SK-N-SH (cell line): ENCODE data around the gene SYDE1. TPM values are rescaled to one million over a fixed set of nuclear protein-coding genes. Genes with fewer than 3 reads are reported as not detected.

Experiments used
- CTCF ChIA-PET: fragments of 300-600, 350-600 bp; formaldehyde crosslinking; extraction: SDS; loops from one replicate; lab custom pipeline; 2021; lab: Yijun Ruan, JAX
- POLR2A ChIA-PET: fragments of 350-600 bp; sonication (Branson Sonifier 250); formaldehyde crosslinking; extraction: SDS; loops from one replicate; lab custom pipeline; 2020; ENCODE audit warnings: antibody characterized with exemption, inconsistent platforms; lab: Yijun Ruan, JAX
- DNase-seq: peaks from one replicate; pipeline ENCODE4 v3.0.0; 2012
- H2AFZ ChIP-seq: fragments of 200-600 bp; sonication (generic); 2 replicates; pipeline ENCODE4 v1.8.1; 2016; ENCODE audit warnings: antibody characterized with exemption, mild to moderate bottlenecking, low read depth
- H3F3A ChIP-seq: fragments of 200-600 bp; sonication (generic); replicated peaks from 2 replicates; pipeline ENCODE3; 2016; ENCODE audit warnings: antibody characterized with exemption, mild to moderate bottlenecking; ENCODE audit not compliant: insufficient read depth
- H3K27ac ChIP-seq, 2 experiments: fragments of 200-500 bp in 1 of 2; fragments of 200-600 bp in 1 of 2; sonication (Bioruptor generic) in 1 of 2; sonication (generic), shearing (Covaris generic) in 1 of 2; 2 replicates each; pipeline versions ENCODE4 v1.5.1 to v1.6.1; 2014 to 2016; ENCODE audit warnings: low read depth in 2 of 2, inconsistent platforms in 1 of 2, low read length in 1 of 2, mild to moderate bottlenecking in 1 of 2, mixed read lengths in 1 of 2
- H3K27me3 ChIP-seq: fragments of 200-600 bp; sonication (generic), shearing (Covaris generic); 2 replicates; pipeline ENCODE4 v1.6.1; 2016; ENCODE audit warnings: mixed run types; ENCODE audit not compliant: insufficient read depth
- H3K36me3 ChIP-seq, 2 experiments: fragments of 200-500 bp in 1 of 2; fragments of 200-600 bp in 1 of 2; sonication (Bioruptor generic) in 1 of 2; sonication (generic) in 1 of 2; replicated peaks in 1 of 2; 2 replicates each; pipeline versions ENCODE3 to v1.5.1; 2014 to 2016; ENCODE audit warnings: low read length in 1 of 2, mild to moderate bottlenecking in 1 of 2; ENCODE audit not compliant: insufficient read depth in 2 of 2, control insufficient read depth in 1 of 2
- H3K4me1 ChIP-seq, 2 experiments: fragments of 200-500 bp in 1 of 2; fragments of 200-600 bp in 1 of 2; sonication (Bioruptor generic) in 1 of 2; sonication (generic), shearing (Covaris generic) in 1 of 2; 2 replicates each; pipeline versions ENCODE4 v1.5.1 to v1.6.1; 2014 to 2016; ENCODE audit warnings: low read depth in 1 of 2, low read length in 1 of 2, mixed run types in 1 of 2; ENCODE audit not compliant: insufficient read depth in 2 of 2, control insufficient read depth in 1 of 2
- H3K4me2 ChIP-seq: fragments of 200-600 bp; sonication (generic), shearing (Covaris generic); 2 replicates; pipeline ENCODE4 v1.6.1; 2017; ENCODE audit warnings: mixed run types
- H3K4me3 ChIP-seq, 2 experiments: fragments of 200-500 bp in 1 of 2; fragments of 200-600 bp in 1 of 2; sonication (Bioruptor generic) in 1 of 2; sonication (generic), shearing (Covaris generic) in 1 of 2; 2 replicates each; pipeline versions ENCODE4 v1.5.1 to v1.8.1; 2014 to 2016; ENCODE audit warnings: low read depth in 2 of 2, inconsistent platforms in 1 of 2, low read length in 1 of 2, mild to moderate bottlenecking in 1 of 2, mixed read lengths in 1 of 2, moderate library complexity in 1 of 2
- H3K79me2 ChIP-seq: fragments of 200-600 bp; sonication (generic); 2 replicates; pipeline ENCODE4 v1.8.1; 2017; ENCODE audit warnings: mild to moderate bottlenecking; ENCODE audit not compliant: insufficient read depth
- H3K9ac ChIP-seq: fragments of 200-600 bp; sonication (generic); 2 replicates; pipeline ENCODE4 v1.6.1; 2017; ENCODE audit warnings: mixed run types
- H3K9me2 ChIP-seq: fragments of 200-600 bp; sonication (generic); 2 replicates; pipeline ENCODE4 v1.6.1; 2017; ENCODE audit warnings: mixed run types
- H3K9me3 ChIP-seq: fragments of 200-600 bp; sonication (generic); 2 replicates; pipeline ENCODE4 v1.6.1; 2017; ENCODE audit warnings: mixed run types, mild to moderate bottlenecking, moderate library complexity
- H4K20me1 ChIP-seq: fragments of 200-600 bp; sonication (generic); 2 replicates; pipeline ENCODE4 v1.6.1; 2017; ENCODE audit warnings: mild to moderate bottlenecking, mixed run types; ENCODE audit not compliant: insufficient read depth
- EP300 ChIP-seq, 2 experiments: IDR thresholded peaks; 2 replicates each; pipeline versions ENCODE4 v1.4.0 to v1.6.1; 2012; ENCODE audit warnings: borderline replicate concordance in 1 of 2, low read depth in 1 of 2, low read length in 1 of 2
- FOXM1 ChIP-seq: IDR thresholded peaks from 2 replicates; pipeline ENCODE4 v1.4.0; 2012; ENCODE audit warnings: low read depth, mild to moderate bottlenecking
- GABPA ChIP-seq: IDR thresholded peaks from 2 replicates; pipeline ENCODE4 v1.4.0; 2012; ENCODE audit warnings: low read depth, mild to moderate bottlenecking
- JUND ChIP-seq: IDR thresholded peaks from 2 replicates; pipeline ENCODE4 v1.4.0; 2012
- MEF2A ChIP-seq: IDR thresholded peaks from 2 replicates; pipeline ENCODE4 v1.4.0; 2012; ENCODE audit warnings: low read depth, borderline replicate concordance
- NFIC ChIP-seq: IDR thresholded peaks from 2 replicates; pipeline ENCODE4 v1.4.0; 2012; ENCODE audit warnings: borderline replicate concordance
- POLR2AphosphoS5 ChIP-seq: IDR thresholded peaks from 2 replicates; pipeline ENCODE4 v1.6.1; 2012; ENCODE audit warnings: low read depth, low read length
- SIN3A ChIP-seq: IDR thresholded peaks from 2 replicates; pipeline ENCODE4 v1.6.1; 2012; ENCODE audit warnings: low read depth, mild to moderate bottlenecking, low read length, moderate library complexity, borderline replicate concordance
- TAF1 ChIP-seq: IDR thresholded peaks from 2 replicates; pipeline ENCODE4 v1.6.1; 2012; ENCODE audit warnings: low read depth, mild to moderate bottlenecking, low read length, moderate library complexity, borderline replicate concordance
- TCF12 ChIP-seq: IDR thresholded peaks from 2 replicates; pipeline ENCODE4 v1.4.0; 2012
- TEAD4 ChIP-seq: IDR thresholded peaks from 2 replicates; pipeline ENCODE4 v1.4.0; 2012; ENCODE audit warnings: mild to moderate bottlenecking, borderline replicate concordance; ENCODE audit not compliant: insufficient read depth
- WGBS: methylation state at CpG from one replicate; pipeline ENCODE4 v1.1.6; 2017; ENCODE audit warnings: low lambda C conversion rate; 5-methylcytosine and 5-hydroxymethylcytosine counted together
- polyA plus RNA-seq, 3 experiments: library from polyadenylated mRNA; depleted of rRNA; stranded (reverse); fragments of >200 nt; gene quantifications; 2 replicates each; pipeline ENCODE4 v1.2.3, GENCODE V29; 2012
- TF ChIP-seq, protein P1 (sequence below): IDR thresholded peaks from 2 replicates; pipeline ENCODE4 v1.4.0; 2012; ENCODE audit warnings: low read depth, borderline replicate concordance
- TF ChIP-seq, protein P2 (sequence below): fragments of 150-350 bp; IDR thresholded peaks from 2 replicates; pipeline ENCODE4 v1.6.1; 2016; ENCODE audit warnings: mild to moderate bottlenecking, low read depth, low read length
- TF ChIP-seq, protein P3 (sequence below): IDR thresholded peaks from 2 replicates; pipeline ENCODE4; 2012
- TF ChIP-seq, protein P4 (sequence below): IDR thresholded peaks from 2 replicates; pipeline ENCODE4 v1.4.0; 2012; ENCODE audit warnings: low read depth, borderline replicate concordance

SYDE1 gene
- polyA plus RNA-seq, 1 of the 3 experiments (the other 2 are of a cell fraction) = 44.1 TPM

DNA sequence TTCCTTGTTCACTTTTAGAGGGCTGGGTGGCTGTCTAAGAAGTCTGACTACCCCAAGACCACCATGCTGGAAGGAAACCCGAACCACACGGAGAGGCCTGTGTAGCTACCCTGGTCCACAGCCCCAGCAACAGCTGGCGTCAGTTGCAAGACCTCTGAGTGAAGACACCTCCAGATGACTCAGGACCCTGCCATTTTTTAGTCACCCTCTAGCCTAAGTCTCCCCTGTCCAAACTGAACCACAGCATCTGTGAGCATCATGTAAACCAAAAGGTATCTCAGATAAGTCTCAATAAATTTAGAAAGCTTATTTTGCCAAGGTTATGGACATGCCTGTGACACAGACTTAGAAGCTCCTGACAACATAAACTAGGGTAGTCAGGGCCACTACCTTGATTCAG lies 2.2 kb upstream of the SYDE1 start:
- Histone ChIP-seq H3K4me3 (no peak overlapping the region), H3K79me2 (peaks cover 26% of the 10 kb centered on the region), H3K27me3 (no peaks in the 10 kb centered on the region), H3K4me1 (peaks cover 0 to 9% of the 10 kb centered on the region in 2 experiments; a peak in 1 of 4 replicates), H3K36me3 (peaks cover 2 to 10% of the 10 kb centered on the region in 2 experiments), H3K27ac (no peak overlapping the region), H3K4me2 (no peak overlapping the region), H4K20me1 (no peaks in the 10 kb centered on the region), H3K9me2 (no peaks in the 10 kb centered on the region), H3F3A (no peaks in the 10 kb centered on the region), H3K9ac (no peak overlapping the region), H3K9me3 (no peaks in the 10 kb centered on the region), H2AFZ (no peak overlapping the region)
- no peak for DNase-seq
- POLR2A ChIA-PET = interaction anchor here (0.6 kb wide), 1 partner anchor 273 kb away, joined by 3 read pairs; no protein-coding TSS in a partner anchor
- TF ChIP-seq, protein P1, sequence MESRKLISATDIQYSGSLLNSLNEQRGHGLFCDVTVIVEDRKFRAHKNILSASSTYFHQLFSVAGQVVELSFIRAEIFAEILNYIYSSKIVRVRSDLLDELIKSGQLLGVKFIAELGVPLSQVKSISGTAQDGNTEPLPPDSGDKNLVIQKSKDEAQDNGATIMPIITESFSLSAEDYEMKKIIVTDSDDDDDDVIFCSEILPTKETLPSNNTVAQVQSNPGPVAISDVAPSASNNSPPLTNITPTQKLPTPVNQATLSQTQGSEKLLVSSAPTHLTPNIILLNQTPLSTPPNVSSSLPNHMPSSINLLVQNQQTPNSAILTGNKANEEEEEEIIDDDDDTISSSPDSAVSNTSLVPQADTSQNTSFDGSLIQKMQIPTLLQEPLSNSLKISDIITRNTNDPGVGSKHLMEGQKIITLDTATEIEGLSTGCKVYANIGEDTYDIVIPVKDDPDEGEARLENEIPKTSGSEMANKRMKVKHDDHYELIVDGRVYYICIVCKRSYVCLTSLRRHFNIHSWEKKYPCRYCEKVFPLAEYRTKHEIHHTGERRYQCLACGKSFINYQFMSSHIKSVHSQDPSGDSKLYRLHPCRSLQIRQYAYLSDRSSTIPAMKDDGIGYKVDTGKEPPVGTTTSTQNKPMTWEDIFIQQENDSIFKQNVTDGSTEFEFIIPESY = no peak
- TF ChIP-seq MEF2A (no peak), EP300 (IDR thresholded peaks at IDR 0.05; ENCODE audit: borderline replicate concordance in 1 of 2, low read depth in 1 of 2, low read length in 1 of 2) (no peak), JUND (no peak), NFIC (no peak), GABPA (no peak), POLR2AphosphoS5 (no peak), SIN3A (no peak), TAF1 (no peak), TEAD4 (no peak), FOXM1 (no peak), TCF12 (no peak)
- TF ChIP-seq, protein P2, sequence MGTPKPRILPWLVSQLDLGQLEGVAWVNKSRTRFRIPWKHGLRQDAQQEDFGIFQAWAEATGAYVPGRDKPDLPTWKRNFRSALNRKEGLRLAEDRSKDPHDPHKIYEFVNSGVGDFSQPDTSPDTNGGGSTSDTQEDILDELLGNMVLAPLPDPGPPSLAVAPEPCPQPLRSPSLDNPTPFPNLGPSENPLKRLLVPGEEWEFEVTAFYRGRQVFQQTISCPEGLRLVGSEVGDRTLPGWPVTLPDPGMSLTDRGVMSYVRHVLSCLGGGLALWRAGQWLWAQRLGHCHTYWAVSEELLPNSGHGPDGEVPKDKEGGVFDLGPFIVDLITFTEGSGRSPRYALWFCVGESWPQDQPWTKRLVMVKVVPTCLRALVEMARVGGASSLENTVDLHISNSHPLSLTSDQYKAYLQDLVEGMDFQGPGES = no peak
- TF ChIP-seq, protein P3, sequence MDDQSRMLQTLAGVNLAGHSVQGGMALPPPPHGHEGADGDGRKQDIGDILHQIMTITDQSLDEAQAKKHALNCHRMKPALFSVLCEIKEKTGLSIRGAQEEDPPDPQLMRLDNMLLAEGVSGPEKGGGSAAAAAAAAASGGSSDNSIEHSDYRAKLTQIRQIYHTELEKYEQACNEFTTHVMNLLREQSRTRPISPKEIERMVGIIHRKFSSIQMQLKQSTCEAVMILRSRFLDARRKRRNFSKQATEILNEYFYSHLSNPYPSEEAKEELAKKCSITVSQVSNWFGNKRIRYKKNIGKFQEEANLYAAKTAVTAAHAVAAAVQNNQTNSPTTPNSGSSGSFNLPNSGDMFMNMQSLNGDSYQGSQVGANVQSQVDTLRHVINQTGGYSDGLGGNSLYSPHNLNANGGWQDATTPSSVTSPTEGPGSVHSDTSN = no peak
- TF ChIP-seq, protein P4, sequence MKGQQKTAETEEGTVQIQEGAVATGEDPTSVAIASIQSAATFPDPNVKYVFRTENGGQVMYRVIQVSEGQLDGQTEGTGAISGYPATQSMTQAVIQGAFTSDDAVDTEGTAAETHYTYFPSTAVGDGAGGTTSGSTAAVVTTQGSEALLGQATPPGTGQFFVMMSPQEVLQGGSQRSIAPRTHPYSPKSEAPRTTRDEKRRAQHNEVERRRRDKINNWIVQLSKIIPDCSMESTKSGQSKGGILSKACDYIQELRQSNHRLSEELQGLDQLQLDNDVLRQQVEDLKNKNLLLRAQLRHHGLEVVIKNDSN = no peak
- CTCF ChIA-PET = interaction anchor here (3.2 kb wide), 1 partner anchor 13 kb away, joined by 13 read pairs; no protein-coding TSS in a partner anchor
- 20% methylated on average over 2 of the region's 3 CpGs for WGBS
